GM21786 (cell line): ENCODE results near the gene IL1F10.

Source experiments
- ATAC-seq: cut with Tn5 transposase; IDR thresholded peaks from one replicate; pipeline ENCODE4 v1.9.1; 2021; ENCODE audit not compliant: unreplicated experiment

The IL1F10 gene

DNA sequence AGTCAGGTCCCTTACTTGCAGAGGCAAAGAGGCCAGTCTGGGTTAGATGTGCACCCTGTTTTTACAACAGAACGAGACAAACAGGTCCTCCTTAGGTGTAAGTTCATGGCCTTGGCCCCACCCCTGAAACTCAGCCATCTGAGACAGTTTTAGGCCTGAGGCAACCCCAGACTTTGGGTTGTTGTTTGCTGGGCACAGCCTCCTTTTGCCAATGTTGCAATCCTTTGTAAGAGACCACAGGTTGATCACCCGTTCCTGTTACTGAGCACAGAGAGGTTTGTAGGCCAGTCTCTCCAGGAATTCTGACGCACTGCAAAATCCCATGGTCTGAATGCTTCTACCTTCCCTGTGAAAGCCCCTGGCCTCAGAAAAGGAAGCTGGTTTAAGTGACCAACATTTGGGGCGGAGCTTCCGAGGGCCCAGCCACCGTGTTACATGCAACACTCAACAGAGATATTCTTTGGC is 44.1 kb downstream of the IL1F10 start:
- ATAC-seq: no peak

DNA sequence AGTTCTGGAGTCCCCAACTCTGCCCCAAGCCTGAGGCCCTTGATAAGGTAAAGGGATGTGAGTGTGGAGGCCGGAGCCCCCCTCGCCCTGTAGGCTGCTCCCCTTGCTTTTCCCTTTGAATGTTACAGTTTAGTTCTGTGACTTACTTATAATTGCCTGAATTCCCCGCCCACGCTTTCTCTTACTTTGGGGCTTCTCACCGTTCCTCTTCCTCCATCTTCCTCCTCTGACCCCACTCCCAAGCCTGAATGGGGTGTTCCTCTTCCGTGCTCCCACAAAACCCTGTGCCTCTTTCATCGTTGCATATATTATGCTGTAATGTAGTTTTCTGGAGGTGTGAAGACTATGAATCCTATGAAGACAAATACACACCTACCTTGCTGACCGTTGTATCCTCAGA is 44.7 kb downstream of the IL1F10 start:
- no peak for ATAC-seq

- no peak for ATAC-seq
These were observed 45.1 kb downstream of the IL1F10 start for GRCh38 chr2:113112871-113113270.

GRCh38 chr2:113113807-113114206 is 46.0 kb downstream of the IL1F10 start:
- no peak for ATAC-seq

DNA sequence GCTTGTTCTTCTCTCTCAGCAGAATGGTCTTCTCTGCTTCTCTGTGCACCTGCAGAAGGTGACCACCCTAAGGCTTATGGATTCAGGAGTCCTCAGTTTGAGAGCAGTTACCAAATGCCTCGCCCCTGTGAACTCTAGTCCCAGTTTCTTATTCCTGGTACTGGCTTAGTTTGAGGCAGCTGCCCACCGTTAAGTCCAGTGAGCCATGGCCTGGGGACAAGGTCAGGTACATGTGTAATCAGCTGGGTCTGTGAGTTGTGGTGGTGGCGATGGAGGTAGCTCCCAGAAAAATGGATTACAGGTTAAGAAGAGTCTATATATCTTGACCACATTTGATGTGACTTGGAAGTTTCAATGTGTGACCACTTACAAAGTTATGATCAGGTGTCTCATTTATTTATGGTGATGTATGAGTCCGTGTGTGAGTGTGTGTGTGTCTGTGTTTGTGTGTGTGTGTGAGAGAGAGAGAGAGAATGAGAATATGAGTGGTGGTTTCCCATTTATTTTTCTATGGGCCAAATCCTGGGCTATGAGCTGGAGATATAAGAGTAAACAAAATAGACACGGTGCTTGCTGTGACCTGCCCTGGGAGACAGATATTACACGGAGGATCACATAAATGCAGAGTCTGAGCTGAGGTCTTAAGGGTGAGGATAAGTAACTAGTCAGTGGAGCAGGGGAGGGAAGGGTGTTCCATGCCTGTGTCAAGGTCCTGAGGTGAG is 46.6 kb downstream of the IL1F10 start:
- ATAC-seq: no peak

DNA sequence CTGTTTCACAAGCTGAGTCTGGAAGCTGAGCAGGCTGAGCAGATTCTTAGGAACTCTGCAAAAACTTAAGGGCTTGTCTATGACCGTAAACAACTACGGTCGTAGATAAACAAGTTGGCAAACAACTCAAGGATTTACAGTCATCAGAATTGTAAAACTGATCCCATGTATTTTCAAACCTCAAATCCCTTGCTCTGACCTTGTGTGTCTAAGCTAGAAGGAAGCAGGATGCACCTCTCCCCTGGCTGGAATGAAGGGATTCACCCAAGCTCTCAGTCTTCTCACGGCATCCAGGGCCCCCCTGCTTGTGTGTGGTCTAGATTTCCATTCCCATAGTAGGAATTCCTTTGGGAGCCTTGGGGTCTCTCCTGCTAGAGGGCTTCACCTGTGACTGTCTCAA is 47.2 kb downstream of the IL1F10 start:
- no peak for ATAC-seq

GRCh38 chr2:113116100-113116958 is 48.6 kb downstream of the IL1F10 start:
- peak; percentile 62 for ATAC-seq

DNA sequence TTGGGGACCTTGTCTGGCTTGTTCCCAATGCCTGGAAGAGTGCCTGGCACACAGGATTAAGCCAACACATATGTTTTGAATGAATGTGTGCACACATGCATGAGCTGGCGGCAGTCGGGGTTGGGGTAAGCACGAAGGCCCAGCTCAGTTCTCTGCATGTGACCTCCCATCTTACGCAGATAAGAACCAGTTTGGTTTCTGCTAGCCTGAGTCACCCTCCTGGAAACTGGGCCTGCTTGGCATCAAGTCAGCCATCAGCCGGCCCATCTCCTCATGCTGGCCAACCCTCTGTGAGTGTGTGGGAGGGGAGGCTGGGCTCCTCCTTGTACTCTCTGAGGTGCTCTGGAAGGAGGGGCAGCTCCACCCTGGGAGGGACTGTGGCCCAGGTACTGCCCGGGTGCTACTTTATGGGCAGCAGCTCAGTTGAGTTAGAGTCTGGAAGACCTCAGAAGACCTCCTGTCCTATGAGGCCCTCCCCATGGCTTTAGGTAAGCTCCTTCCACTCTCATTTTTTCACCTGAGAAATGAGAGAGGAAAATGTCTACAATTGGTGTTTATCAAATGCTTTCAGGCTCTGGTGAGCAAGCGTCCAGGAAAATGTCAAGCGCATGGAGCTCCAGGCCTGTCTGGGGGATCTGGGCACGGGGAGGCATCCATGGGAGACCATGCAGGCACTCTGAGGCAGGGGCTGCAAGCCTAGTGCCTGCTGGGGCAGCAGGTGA is 49.9 kb downstream of the IL1F10 start:
- no peak for ATAC-seq

GRCh38 chr2:113118263-113118657 is 50.5 kb downstream of the IL1F10 start:
- no peak for ATAC-seq

DNA sequence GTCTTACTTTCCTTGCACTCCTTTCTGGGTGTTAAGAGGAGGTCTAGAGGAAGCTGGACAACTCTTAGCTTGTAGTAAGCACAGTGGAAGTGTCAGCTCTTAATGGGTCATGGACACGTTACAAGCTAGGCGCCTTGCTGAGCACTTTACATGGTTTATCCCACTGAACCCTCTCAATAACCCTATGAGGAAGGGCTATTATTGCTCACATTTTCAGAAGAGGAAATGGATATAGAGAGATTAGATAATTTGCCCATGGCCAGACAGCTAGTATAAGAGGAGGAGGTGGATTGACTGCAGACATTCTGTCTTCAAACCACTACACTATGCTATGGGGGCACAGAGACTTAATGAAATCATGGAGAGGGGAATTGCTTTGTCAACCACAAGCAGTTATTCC is 51.3 kb downstream of the IL1F10 start:
- no peak for ATAC-seq

DNA sequence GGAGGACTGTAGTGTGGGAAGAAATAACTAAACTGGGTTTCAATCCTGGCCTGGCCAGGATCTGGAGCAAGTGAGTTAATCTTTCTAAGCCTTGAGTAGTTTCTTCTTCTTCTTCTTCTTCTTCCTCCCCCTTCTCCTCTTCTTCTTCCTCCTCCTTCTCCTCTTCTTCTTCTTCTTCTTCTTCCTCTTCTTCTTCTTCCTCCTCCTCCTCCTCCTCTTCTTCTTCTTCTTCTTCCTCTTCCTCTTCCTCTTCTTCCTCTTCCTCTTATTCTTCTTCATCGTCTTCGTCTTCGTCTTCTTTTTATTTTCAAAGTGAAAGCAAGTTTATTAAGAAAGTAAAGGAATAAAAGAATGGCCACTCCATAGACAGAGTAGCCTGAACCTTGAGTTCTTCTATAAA is 53.1 kb downstream of the IL1F10 start:
- ATAC-seq: no peak

DNA sequence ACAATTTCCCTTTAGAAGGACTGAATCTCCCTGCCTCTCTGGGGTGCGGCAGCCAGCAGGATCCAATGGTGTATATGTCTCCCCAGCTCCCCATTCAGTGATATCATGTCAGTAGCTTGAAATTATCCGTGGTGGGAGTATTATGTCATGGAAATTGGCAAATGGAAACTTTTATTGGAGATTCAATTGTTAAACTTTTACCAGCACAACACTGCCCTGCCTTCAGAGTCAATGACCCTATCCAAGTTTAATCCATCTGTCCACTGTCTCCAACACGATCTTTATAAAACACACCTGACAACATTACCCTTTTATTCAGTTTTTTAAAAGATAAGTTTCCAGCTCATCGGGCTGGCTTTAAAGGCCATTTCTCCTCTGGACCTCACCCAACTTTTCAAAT is 54.6 kb downstream of the IL1F10 start:
- no peak for ATAC-seq

GRCh38 chr2:113123726-113124125 is 56.0 kb downstream of the IL1F10 start:
- ATAC-seq: no peak

GRCh38 chr2:113124181-113124961 is 56.6 kb downstream of the IL1F10 start:
- ATAC-seq: peak; percentile 51
